Fibroblast of skin of abdomen (primary cell): Measurements from ENCODE around the gene RANBP9.

Experiments used
- DNase-seq: peaks from one replicate; pipeline ENCODE4 v3.0.0-alpha.2; 2013

Gene RANBP9

GRCh38 chr6:13593720-13594119 lies 117.9 kb downstream of the RANBP9 start:
- DNase-seq: peak; percentile 17

- DNase-seq: no peak
Observed at GRCh38 chr6:13593103-13593502, 118.5 kb downstream of the RANBP9 start.

DNA sequence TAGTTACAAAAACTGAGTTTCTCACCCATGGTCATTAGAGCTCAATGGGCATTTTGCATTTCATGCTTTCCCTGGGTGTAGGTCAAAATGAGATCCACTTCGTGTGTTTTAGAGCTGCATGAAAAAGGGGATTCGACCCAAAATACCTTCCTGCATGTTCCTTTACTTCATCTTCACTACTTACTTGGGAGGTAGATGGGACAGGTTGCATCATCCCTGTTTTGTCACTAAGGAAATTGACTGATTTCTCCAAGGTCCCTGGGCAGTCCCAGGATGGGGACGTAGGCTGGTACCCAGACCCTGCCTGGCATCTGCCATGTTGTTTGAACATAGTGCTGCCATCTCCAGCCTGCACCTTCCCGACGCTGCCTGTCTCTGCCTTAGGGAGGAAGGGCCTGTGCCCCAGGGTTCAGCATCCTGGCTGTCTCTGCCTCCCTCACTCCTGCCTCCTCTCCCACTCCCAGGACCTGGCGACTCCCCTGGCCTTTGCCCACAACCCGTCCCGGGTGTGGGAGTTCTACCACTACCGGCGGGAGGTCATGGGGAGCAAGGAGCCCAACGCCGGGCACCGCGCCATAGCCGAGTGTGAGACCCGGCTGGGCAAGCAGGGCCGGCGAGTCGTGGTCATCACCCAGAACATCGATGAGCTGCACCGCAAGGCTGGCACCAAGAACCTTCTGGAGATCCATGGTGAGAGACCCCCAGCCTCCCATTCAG lies 120.3 kb downstream of the RANBP9 start:
- no peak for DNase-seq

- no peak for DNase-seq
Observed at GRCh38 chr6:13590574-13591153, 121.0 kb downstream of the RANBP9 start.

DNA sequence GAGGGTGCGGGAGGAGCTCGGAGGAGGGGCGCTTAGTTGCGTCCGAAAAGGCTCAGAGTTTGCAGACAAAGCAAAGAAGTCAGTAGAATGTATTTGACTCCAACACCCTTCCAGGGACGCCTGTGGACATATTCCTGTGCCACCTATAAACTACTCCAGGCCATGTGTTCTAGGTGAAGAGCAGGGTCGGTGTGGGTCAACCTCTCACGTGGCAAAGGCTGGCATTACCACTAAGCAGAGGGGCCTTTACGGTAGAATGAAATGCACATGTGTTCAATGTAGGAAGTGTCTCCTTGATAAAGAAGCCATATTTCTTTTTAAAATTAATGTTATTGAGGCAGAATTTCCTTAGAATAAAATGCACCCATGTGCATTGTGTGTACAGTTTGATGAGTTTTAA lies 121.8 kb downstream of the RANBP9 start:
- no peak for DNase-seq

- peak; percentile 41 for DNase-seq
Observed at GRCh38 chr6:13586603-13587542, 124.8 kb downstream of the RANBP9 start.

DNA sequence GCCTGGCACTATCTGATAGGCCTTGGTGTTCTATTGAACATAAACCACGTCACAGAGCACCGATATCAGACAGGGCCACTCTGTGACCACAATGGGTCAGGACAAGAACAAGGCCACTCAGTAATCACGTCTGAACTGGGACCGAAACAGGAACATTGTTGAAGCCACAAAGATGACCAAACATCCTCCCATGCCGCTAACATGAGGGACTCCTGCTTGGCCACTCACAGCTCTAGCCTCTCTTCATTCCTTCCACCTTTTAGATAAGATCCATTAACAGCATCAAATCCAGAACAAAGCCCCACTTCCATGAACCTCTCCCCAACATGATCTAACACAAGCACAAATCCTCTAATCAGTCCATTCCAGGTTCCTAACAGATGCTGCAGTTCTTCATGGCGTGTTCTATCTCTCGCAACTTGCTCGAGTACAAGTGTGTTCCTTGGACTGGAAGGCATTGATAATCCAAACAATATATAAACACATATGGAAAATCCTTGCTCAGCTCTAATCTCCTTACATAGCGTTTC lies 129.9 kb downstream of the RANBP9 start:
- no peak for DNase-seq

- DNase-seq: no peak
Observed at GRCh38 chr6:13579911-13580310, 131.7 kb downstream of the RANBP9 start.

DNA sequence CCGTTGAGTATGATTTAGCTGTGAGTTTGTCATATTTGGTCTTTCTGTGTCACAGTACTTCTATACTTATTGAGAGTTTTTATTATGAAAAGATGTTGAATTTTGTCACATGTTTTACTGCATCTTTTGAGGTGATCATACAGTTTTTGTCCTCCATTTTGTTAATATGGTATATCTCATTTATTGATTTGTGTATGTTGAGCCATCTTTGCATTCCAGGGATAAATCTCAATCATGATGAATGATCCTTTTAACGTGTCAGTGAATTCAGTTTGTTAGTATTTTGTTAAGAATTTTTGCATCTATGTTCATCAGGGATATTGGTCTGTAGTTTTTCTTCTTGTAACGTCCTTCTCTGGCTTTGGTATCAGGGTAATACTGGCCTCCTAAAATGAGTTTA lies 133.7 kb downstream of the RANBP9 start:
- no peak for DNase-seq

GRCh38 chr6:13576017-13576416 lies 135.6 kb downstream of the RANBP9 start:
- DNase-seq: no peak

DNA sequence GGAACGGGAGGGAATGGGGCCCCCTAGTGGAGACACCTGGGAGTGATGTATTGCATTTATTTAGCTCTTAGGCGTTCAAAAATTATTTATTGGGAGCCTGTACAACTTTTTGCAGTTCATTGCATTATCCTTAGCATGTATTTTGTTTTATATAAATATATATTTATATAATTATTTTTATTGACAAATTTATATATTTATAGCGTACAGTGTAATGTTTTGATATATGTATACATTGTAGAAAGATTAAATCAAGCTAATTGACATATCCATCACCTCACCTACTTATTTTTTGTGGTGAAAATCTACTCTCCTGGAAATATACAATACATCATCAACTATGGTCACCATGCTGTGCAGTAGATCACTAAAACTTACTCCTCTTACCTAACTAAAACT lies 136.3 kb downstream of the RANBP9 start:
- DNase-seq: no peak

DNA sequence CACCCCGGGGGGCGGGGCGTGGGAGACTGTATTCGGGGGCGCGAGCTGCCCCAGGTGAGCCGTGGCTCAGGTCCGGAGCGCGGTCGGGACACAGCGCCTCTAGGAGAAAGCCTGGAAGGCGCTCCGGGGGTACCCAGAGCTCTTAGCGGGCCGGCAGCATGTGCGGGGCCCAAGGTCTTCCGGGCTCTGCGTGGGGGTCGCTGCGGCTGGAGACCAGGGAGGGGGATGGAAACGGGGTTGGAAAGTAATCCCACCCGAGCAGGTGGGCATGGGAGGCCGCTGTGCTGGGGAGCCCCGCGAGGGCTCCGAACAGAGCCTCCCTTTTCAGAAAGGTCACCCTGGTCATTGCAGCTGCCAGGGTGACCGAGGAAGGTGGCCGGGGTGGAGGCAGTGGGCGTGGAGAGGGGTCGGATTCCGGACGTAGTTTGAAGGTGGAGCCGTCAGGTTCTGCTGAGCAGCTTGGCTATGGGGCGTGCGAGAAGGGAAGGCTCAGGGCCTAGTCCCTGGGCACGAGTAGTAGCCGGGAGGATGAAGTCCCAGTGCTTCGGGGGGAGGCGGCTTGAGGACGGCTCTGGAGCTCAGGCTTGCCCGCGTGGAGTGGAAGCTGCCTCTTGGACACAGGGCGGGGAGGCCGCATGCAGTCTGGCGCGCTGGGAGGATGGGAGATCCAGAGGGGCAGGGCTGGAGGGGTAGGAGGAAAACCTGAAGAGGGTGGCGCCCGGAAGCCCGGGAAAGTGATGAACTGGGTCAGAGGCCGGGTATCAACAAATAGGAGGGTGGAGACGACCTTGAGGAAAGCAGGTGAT lies 136.9 kb downstream of the RANBP9 start, which contains the start of gene SIRT5:
Gene SIRT5, plus strand, starts transcription at position 31 of the 806 bp plus-strand sequence. CDS start 9,510 bp downstream, outside the sequence.
- peak; percentile 81 for DNase-seq

- peak; percentile 92 for DNase-seq
Observed at GRCh38 chr6:13574149-13574570, 137.5 kb downstream of the RANBP9 start.

DNA sequence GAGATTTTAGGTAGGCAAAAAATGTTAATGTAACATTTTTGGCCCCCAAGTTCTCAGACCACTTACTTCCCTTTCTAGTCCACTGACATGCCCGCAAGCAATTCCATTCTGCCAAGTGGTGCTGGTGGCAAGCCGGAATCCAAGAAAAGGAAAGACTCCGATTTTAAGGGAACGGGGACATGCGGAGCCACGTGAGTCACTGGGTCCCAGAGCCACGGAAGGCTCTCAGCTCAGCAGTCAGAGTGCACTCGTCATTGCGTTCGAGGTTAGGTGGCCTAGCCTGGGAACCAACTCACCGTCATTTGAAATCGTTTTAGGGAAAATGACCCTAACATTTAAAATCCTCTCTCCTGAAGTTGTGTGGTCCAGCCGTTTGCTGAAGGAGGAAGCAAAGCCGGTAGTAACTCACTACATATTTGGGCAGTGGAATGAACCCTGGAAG lies 137.9 kb downstream of the RANBP9 start:
- DNase-seq: peak; percentile 24

GRCh38 chr6:13572951-13573654 lies 138.5 kb downstream of the RANBP9 start:
- no peak for DNase-seq

DNA sequence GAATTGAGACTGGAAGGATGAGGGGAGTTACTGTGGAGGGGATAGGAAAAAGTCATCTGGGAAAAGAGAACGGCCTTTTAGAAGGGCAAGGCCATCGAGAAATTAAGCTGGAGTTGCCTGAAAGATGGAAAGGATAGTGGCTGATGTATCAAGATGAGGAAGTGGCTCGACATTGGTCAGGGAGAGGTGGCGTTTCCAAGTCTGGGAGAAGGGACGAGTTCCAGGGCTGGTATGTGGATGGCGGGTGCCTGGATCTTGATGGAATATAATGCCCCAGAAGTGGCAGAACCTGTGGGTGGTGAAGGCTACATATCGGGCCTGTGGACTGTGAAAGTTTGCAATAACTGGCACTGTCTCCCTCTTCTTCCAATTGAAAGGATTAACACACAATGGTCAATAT lies 139.4 kb downstream of the RANBP9 start:
- DNase-seq: no peak
